Cardiac fibroblast (primary cell): ENCODE measurements around the gene NUDCD3.

Experiments
- DNase-seq, 2 donors: peaks; one replicate each; pipeline versions ENCODE4 v3.0.0 to v3.0.0-alpha.2; 2010; ENCODE audit warnings: low read depth in 2 of 2
- H3K4me3 ChIP-seq, 2 donors: replicated peaks in 1 of 2; 1 replicate in 1 of 2; 2 replicates in 1 of 2; pipeline ENCODE4 v1.5.1; 2011; ENCODE audit warnings: low read depth in 2 of 2, low read length in 2 of 2, mild to moderate bottlenecking in 2 of 2, moderate library complexity in 1 of 2
- CTCF ChIP-seq: IDR thresholded peaks from one replicate; pipeline ENCODE4 v1.5.1; 2011; ENCODE audit warnings: low read depth, mild to moderate bottlenecking, low read length, inconsistent platforms

NUDCD3 gene

GRCh38 chr7:44490351-44491200 is at the start of gene NUDCD3:
TSS of gene NUDCD3 (minus strand) at chr7:44490658. CDS start at chr7:44490600, 58 bp downstream.
- peak within 1 kb of the TSS; percentile 79 to 83 for H3K4me3 ChIP-seq
- TF ChIP-seq CTCF, result peak; percentile 18
- peak; percentile 85 to 89 for DNase-seq

DNA sequence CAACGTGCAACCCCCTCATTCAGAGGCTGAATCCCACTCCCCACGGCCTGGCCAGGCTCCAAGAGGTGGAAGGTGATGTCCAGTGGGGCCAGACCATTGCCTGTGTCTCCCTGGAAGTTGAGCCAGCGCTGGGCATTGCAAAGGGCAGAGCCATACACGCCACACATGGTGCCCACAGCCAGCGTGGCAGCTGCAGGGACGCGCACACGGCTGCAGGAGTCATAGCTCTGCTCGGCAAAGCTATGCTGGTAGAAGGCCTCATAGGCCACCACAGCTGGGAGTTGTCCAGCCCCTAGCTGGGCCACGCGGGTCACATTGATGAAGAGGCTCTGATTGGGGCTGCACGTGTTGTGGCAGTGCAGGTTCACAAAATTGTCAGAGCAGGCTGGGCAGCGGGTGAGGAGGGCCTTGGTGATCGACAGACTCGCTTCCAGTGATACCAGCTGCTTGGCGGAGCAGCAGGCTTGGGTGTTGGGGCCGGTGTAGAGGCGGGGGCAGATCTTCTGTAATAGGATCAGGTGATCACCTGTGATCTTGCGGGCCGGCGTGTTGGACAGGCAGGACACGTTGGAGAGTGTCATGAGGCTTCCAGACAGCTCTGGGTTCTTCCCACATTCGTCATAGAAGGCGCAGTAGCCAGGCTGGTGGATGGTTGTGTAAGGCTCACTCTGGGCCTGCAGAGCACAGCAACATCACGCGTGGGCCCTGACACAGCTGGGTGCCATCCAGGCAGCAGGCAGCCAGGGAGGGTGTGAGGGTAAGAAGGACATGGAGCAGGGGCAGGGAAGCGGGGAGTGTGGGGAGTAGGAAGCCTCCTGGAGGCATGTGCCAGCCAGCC is 49.4 kb upstream of the NUDCD3 start:
- no peak for TF ChIP-seq CTCF
- H3K4me3 ChIP-seq, result no peak overlapping the region
- no peak for DNase-seq

DNA sequence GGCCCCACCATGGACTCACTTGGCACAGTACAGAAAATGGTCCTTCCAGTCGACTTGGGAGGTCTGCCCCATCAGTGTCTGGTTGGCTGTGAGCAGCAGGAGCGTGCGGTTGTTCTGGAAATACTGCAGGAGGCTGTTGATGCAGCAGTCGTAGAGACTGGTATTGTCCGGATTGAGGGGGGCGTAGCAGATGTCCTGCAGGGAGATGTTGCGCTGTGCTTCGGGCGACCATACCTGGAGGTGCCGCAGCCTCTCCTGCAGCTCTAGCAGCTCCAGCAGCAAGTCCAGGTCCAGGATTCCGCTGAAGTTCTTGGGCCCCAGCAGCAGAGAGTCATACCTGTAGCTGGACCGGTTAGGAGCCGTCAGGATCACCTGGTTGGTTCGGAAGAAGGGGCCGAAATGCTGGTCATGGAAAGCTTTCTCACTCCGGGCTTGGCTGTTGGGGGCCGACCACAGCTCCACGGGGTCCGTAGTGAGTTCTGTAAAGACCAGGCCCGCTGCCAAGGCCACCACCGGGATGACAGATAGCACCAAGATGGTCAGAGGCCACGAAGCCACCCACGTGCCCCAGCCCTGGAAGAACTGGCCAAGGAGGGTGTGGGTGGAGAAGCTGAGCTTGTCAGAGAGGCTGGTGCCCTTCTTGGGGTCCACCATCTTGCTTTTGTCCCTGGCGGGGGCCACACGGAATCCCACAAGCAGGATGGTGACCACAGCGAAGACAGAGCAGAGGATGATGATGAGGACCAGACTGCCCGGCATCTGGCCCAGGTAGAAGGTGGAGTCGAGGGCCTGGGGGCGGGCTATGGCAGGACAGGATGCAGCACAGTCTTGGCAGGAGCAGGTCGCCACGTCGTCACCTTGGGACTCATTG is 48.6 kb upstream of the NUDCD3 start:
- TF ChIP-seq CTCF, result no peak
- no peak for DNase-seq
- no peak overlapping the region for H3K4me3 ChIP-seq

DNA sequence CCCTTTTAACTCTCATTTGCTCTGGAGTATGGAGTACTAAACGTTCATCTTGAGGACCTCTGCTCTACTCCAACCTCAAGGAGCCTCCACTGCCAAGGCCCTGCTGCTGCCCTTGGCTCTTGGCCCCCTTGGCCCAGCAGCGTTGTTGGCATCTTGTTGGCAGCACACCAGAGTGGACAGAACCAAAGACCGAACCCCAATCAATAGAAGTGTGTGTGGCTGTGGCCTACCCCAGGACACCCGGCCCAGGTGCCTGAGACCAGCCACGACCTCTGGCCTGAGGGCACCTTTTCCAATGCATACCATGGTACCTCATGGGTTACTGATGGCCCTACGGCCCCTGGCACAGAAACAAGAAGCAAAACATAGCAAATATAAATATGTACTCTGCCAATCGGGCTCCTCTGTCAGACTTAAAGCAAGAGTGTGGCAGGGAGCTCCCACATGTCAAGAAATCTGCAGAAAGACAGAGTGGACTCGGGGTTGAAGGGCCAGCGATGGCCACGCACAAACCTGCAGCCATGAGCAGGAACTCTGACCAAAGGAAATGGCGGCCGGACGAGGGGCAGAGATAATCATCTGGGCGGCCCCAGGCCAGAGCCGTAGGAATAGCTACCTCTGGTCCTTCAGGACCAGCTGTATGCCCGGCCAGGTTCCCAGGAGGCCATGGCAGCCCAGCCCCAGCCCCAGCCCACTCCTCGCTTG is 47.8 kb upstream of the NUDCD3 start:
- TF ChIP-seq CTCF, result no peak
- DNase-seq, result no peak
- H3K4me3 ChIP-seq, result no peak overlapping the region

DNA sequence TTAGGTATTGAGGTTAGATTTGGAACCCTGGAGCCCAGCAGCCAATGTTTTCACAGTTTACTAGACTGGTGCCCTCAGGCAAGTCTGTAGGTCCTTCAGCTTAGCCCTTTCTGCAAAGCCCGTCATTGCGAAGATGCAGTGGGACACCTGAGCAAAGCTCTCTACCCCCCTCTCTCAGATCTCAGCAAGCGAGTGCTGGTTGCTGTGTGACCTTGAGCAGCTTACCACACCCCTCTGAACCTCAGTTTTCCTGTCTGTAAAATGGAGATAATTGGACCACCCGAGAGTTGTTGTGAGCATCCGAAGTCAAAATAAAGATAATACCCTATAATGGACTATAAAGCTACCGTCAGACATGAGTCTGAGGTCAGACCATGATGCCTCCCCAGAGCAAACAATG is 47.0 kb upstream of the NUDCD3 start:
- H3K4me3 ChIP-seq, result no peak overlapping the region
- no peak for TF ChIP-seq CTCF
- DNase-seq, result no peak

DNA sequence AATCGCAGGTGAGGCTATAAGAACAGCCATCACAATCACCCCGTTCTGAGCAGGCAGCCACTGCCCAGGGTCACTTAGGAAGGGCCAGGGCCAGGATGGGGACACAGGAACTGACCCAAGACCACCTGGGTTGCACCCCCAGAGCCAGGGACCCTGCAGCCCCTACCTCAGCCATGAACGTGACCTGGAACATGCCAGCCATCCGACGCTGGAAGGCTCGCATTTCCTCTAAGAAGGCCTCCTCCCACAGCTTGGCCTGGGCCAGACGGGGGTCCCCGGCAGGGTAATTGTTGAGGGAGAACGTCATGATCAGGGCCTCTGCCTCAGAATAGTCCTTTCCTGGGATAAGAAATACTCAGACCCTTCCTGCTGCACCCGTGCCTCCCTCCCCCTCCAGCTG is 45.6 kb upstream of the NUDCD3 start:
- no peak for TF ChIP-seq CTCF
- DNase-seq, result no peak
- H3K4me3 ChIP-seq, result no peak overlapping the region
